Measurements from ENCODE around the gene BCAS4.

DNA sequence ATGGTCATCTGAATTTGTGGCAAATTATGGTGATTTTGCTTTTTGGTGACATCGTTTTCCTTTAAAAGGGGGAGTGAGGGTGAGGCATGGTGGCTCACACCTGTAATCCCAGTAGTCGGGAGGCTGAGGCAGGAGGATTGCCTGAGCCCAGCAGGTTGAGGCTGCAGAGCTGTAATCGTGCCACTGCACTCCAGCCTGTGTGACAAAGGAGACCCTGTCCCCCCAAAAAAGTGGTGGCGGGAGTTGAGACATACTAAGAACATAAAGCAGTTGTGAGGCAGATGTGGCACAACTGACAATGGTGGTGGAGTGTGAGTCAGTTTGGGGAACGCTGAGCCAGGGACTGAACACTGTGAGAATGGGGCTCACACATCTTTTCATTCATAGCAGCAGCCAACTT lies 90.9 kb downstream of the BCAS4 start:
- TF ChIP-seq, protein P1, sequence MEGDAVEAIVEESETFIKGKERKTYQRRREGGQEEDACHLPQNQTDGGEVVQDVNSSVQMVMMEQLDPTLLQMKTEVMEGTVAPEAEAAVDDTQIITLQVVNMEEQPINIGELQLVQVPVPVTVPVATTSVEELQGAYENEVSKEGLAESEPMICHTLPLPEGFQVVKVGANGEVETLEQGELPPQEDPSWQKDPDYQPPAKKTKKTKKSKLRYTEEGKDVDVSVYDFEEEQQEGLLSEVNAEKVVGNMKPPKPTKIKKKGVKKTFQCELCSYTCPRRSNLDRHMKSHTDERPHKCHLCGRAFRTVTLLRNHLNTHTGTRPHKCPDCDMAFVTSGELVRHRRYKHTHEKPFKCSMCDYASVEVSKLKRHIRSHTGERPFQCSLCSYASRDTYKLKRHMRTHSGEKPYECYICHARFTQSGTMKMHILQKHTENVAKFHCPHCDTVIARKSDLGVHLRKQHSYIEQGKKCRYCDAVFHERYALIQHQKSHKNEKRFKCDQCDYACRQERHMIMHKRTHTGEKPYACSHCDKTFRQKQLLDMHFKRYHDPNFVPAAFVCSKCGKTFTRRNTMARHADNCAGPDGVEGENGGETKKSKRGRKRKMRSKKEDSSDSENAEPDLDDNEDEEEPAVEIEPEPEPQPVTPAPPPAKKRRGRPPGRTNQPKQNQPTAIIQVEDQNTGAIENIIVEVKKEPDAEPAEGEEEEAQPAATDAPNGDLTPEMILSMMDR (IDR thresholded peaks at IDR 0.05), result no peak
- TF ChIP-seq POLR2A (IDR thresholded peaks at IDR 0.05), result no peak

All from esophagus squamous epithelium (tissue), 4 donors.